HG02840 (cell line): ENCODE results near the gene ADORA1.

Source experiments
- ATAC-seq: cut with Tn5 transposase; IDR thresholded peaks from one replicate; pipeline ENCODE4 v1.9.1; 2021; ENCODE audit warnings: mild to moderate bottlenecking, moderate library complexity, moderate number of reproducible peaks; ENCODE audit not compliant: unreplicated experiment, low FRiP score

The ADORA1 gene

GRCh38 chr1:203120325-203121153 lies 7.0 kb upstream of the ADORA1 start:
- no peak for ATAC-seq

- ATAC-seq, result no peak
Observed at GRCh38 chr1:203121186-203122015, 6.1 kb upstream of the ADORA1 start.

GRCh38 chr1:203122159-203122558 lies 5.4 kb upstream of the ADORA1 start:
- no peak for ATAC-seq

GRCh38 chr1:203124011-203124410 lies 3.5 kb upstream of the ADORA1 start:
- ATAC-seq, result no peak

GRCh38 chr1:203124546-203125317 lies 2.8 kb upstream of the ADORA1 start:
- ATAC-seq, result no peak

GRCh38 chr1:203126151-203126865 lies 1.2 kb upstream of the ADORA1 start:
- ATAC-seq, result no peak

- no peak for ATAC-seq
Observed at GRCh38 chr1:203126866-203127665, 460 bp upstream of the ADORA1 start.

- ATAC-seq, result no peak
Observed at GRCh38 chr1:203128431-203128715, 847 bp downstream of the ADORA1 start.

- ATAC-seq, result no peak
Observed at GRCh38 chr1:203128716-203129500, 1.4 kb downstream of the ADORA1 start.

GRCh38 chr1:203129501-203130231 lies 2.1 kb downstream of the ADORA1 start:
- ATAC-seq, result no peak

GRCh38 chr1:203130358-203130985 lies 2.9 kb downstream of the ADORA1 start:
- ATAC-seq, result no peak

- no peak for ATAC-seq
Observed at GRCh38 chr1:203131548-203132200, 4.1 kb downstream of the ADORA1 start.

- no peak for ATAC-seq
Observed at GRCh38 chr1:203133970-203134725, 6.6 kb downstream of the ADORA1 start.

- ATAC-seq, result no peak
Observed at GRCh38 chr1:203135636-203136305, 8.2 kb downstream of the ADORA1 start.

GRCh38 chr1:203136409-203137042 lies 9.0 kb downstream of the ADORA1 start:
- no peak for ATAC-seq

- ATAC-seq, result no peak
Observed at GRCh38 chr1:203137324-203137723, 9.8 kb downstream of the ADORA1 start.
